Measurements from ENCODE around the gene TMCC1.

Gene TMCC1

GRCh38 chr3:129610276-129610675 is 283.2 kb downstream of the TMCC1 start:
- Histone ChIP-seq H3K9me3 (ENCODE audit: severe bottlenecking) (no peaks in the 10 kb centered on the region), H3K27ac (no peak overlapping the region), H3K36me3 (no peaks in the 10 kb centered on the region), H3K27me3 (ENCODE audit: insufficient read depth, low read depth, severe bottlenecking) (peaks cover 7% of the 10 kb centered on the region), H3K4me3 (ENCODE audit: low read depth, low read length) (no peak overlapping the region)
- DNase-seq: no peak
- TF ChIP-seq, protein P1, sequence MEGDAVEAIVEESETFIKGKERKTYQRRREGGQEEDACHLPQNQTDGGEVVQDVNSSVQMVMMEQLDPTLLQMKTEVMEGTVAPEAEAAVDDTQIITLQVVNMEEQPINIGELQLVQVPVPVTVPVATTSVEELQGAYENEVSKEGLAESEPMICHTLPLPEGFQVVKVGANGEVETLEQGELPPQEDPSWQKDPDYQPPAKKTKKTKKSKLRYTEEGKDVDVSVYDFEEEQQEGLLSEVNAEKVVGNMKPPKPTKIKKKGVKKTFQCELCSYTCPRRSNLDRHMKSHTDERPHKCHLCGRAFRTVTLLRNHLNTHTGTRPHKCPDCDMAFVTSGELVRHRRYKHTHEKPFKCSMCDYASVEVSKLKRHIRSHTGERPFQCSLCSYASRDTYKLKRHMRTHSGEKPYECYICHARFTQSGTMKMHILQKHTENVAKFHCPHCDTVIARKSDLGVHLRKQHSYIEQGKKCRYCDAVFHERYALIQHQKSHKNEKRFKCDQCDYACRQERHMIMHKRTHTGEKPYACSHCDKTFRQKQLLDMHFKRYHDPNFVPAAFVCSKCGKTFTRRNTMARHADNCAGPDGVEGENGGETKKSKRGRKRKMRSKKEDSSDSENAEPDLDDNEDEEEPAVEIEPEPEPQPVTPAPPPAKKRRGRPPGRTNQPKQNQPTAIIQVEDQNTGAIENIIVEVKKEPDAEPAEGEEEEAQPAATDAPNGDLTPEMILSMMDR (IDR thresholded peaks at IDR 0.05; ENCODE audit: low read depth, low read length): no peak

- peaks cover 7% of the 10 kb centered on the region for H3K27me3 ChIP-seq (ENCODE audit: insufficient read depth, low read depth, severe bottlenecking)
- no peak for DNase-seq
- H3K27ac ChIP-seq: no peak overlapping the region
- TF ChIP-seq, protein P1 (IDR thresholded peaks at IDR 0.05; ENCODE audit: low read depth, low read length): no peak
- H3K36me3 ChIP-seq: no peaks in the 10 kb centered on the region
- H3K9me3 ChIP-seq (ENCODE audit: severe bottlenecking): no peaks in the 10 kb centered on the region
- no peak overlapping the region for H3K4me3 ChIP-seq (ENCODE audit: low read depth, low read length)
Observed at GRCh38 chr3:129609591-129610182, 283.8 kb downstream of the TMCC1 start.

GRCh38 chr3:129608936-129609590 is 284.4 kb downstream of the TMCC1 start:
- no peak for DNase-seq
- Histone ChIP-seq H3K9me3 (ENCODE audit: severe bottlenecking) (no peaks in the 10 kb centered on the region), H3K36me3 (no peaks in the 10 kb centered on the region), H3K27me3 (ENCODE audit: insufficient read depth, low read depth, severe bottlenecking) (peaks cover 7% of the 10 kb centered on the region), H3K27ac (no peak overlapping the region), H3K4me3 (ENCODE audit: low read depth, low read length) (no peak overlapping the region)
- TF ChIP-seq, protein P1 (IDR thresholded peaks at IDR 0.05; ENCODE audit: low read depth, low read length): no peak

DNA sequence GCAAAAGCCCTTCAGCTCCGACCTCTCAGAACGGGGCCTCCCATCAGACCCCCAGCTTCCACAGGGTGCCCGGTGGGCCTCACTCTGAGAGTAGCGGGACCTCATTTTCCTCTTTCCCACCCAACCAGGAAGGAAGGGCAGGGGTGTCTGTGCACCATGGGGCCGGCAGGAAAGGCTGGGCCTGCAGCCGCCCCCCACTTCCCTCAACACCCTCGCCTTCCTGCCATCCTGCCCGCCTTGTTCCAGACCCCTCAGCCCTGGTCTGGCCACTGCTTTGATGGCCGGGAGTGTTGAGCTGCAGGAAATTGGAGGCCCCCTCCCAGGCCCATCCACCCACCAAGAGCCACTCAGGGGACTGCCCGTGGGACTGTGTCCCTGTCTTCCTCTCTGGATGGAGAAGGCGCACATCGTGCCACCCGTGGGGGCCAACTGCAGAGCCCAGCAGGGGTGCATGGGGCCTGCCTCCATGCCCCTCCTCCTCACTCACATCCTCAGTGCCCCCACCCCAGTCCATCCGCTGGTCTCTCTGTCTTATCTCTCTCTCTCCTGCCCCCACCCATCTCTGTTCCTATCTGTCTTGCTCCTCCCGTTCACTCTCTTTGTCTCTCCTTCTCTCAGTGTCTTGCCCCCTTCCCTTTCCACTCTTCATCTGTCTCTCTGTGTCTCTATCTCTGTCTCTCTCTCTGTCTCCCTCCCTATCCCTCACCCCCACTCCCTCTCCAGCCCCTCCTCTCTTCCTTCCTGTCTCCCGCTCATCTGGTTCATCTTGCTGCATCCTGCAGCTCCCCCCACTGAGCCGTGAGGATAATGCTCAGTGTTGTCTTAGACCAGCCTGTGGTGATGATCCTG is 285.2 kb downstream of the TMCC1 start:
- Histone ChIP-seq H3K27ac (no peak overlapping the region), H3K36me3 (no peaks in the 10 kb centered on the region), H3K27me3 (ENCODE audit: insufficient read depth, low read depth, severe bottlenecking) (peaks cover 7% of the 10 kb centered on the region), H3K4me3 (ENCODE audit: low read depth, low read length) (no peak overlapping the region), H3K9me3 (ENCODE audit: severe bottlenecking) (no peaks in the 10 kb centered on the region)
- TF ChIP-seq, protein P1 (IDR thresholded peaks at IDR 0.05; ENCODE audit: low read depth, low read length): peak; percentile 66
- DNase-seq: peak; percentile 85

DNA sequence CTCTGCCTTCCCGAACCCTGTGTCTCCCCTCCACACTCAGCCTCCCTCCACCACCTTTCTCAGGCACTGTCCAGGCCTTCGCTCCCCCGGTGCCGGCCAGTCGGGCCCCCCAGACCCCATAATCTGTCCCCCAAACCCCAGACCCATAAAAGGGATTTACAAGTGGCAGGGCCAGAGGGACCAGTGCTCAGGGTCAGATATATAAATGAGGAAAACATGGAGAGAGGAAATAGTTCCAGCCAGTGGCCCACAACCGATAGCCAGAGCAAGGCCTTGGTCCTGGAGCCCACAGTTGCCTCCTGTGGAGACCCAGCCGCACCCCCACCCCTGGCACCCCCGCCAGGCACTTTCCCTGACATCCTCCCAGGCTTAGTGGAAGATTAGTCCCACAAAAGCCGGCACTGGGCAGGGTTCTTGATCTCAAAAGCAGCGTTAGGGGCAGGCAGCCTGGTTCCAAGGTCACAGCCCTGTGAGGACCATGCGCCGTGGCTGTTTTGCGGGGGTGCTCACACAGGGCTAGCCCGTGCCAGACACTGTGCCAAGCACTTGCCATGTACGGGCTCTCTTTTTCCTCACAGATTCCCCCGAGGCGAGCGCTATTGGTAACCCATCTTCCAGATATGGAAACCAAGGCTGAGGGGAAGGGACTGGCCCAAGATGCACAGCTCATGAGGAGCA is 286.0 kb downstream of the TMCC1 start:
- Histone ChIP-seq H3K9me3 (ENCODE audit: severe bottlenecking) (no peaks in the 10 kb centered on the region), H3K27ac (peak overlapping the region; percentile 57; the same call in 1 of the 2 replicates), H3K27me3 (ENCODE audit: insufficient read depth, low read depth, severe bottlenecking) (peaks cover 7% of the 10 kb centered on the region), H3K36me3 (no peaks in the 10 kb centered on the region), H3K4me3 (ENCODE audit: low read depth, low read length) (peak overlapping the region; percentile 71)
- peak; percentile 72 for DNase-seq
- TF ChIP-seq, protein P1 (IDR thresholded peaks at IDR 0.05; ENCODE audit: low read depth, low read length): no peak
